Endothelial cell of umbilical vein (primary cell): ENCODE results near the gene PPP1R3D. TPM values are rescaled to one million over a fixed set of nuclear protein-coding genes. Genes with fewer than 3 reads are reported as not detected.

Experiments used
- BruUV-seq: library from RNA; stranded (reverse); fragments of 400-500 nt; replicated peaks from 2 replicates; lab custom pipeline; 2021; lab: Mats Ljungman, UMichigan
- CTCF ChIA-PET: fragments of 300-600, 350-600 bp; sonication (Branson Sonifier 250); formaldehyde crosslinking; loops from one replicate; lab custom pipeline; 2021; ENCODE audit warnings: antibody characterized with exemption, inconsistent platforms; lab: Charles Lee
- POLR2A ChIA-PET: fragments of 300-600, 350-600 bp; sonication (Branson Sonifier 250); formaldehyde crosslinking; loops from one replicate; lab custom pipeline; 2021; ENCODE audit warnings: antibody characterized with exemption, inconsistent platforms; lab: Charles Lee
- DNase-seq: peaks from one replicate; pipeline ENCODE4 v3.0.0-alpha.2; 2011; ENCODE audit warnings: low read depth, low spot score
- FAIRE-seq: peaks from 2 replicates; lab custom pipeline; 2011; peaks lifted over from hg19 to GRCh38; lab: Jason Lieb, UNC
- H2AFZ ChIP-seq: 2 replicates; pipeline ENCODE4 v1.6.0; 2012; ENCODE audit warnings: low read depth, low read length, control low read depth, inconsistent platforms
- H3K27ac ChIP-seq: 2 replicates; pipeline ENCODE4 v1.5.1; 2011; ENCODE audit warnings: low read depth, mild to moderate bottlenecking, control low read depth, low read length, moderate library complexity; ENCODE audit not compliant: insufficient read depth
- H3K27me3 ChIP-seq, 2 experiments: 2 replicates each; pipeline versions ENCODE4 v1.6.0 to v1.6.1; 2011; ENCODE audit warnings: low read length in 2 of 2, mixed read lengths in 1 of 2; ENCODE audit not compliant: control insufficient read depth in 2 of 2, insufficient read depth in 2 of 2
- H3K36me3 ChIP-seq, 2 experiments: 2 replicates in 1 of 2; 3 replicates in 1 of 2; pipeline ENCODE4 v1.5.1; 2011; ENCODE audit warnings: low read length in 2 of 2, mild to moderate bottlenecking in 1 of 2, moderate library complexity in 1 of 2; ENCODE audit not compliant: control insufficient read depth in 2 of 2, insufficient read depth in 2 of 2; ENCODE audit errors: extremely low read depth in 1 of 2
- H3K4me1 ChIP-seq: 3 replicates; pipeline ENCODE4 v1.5.1; 2011; ENCODE audit warnings: mild to moderate bottlenecking, low read length; ENCODE audit not compliant: control insufficient read depth, insufficient read depth; ENCODE audit errors: extremely low read depth
- H3K4me2 ChIP-seq: 2 replicates; pipeline ENCODE4 v1.6.1; 2011; ENCODE audit warnings: low read length, control low read depth, mixed read lengths; ENCODE audit not compliant: insufficient read depth
- H3K4me3 ChIP-seq, 3 experiments: fragments of 200-600 bp in 1 of 3; sonication (generic), shearing (Covaris generic) in 1 of 3; replicated peaks in 1 of 3; 2 replicates each; pipeline ENCODE4 v1.5.1; 2011 to 2016; ENCODE audit warnings: control low read depth in 3 of 3, low read length in 3 of 3, mild to moderate bottlenecking in 2 of 3, inconsistent platforms in 1 of 3, low read depth in 1 of 3, moderate library complexity in 1 of 3; ENCODE audit not compliant: insufficient read depth in 1 of 3
- H3K79me2 ChIP-seq: 2 replicates; pipeline ENCODE4 v1.6.0; 2012; ENCODE audit warnings: low read length, inconsistent platforms; ENCODE audit not compliant: control insufficient read depth, insufficient read depth
- H3K9ac ChIP-seq: replicated peaks from 2 replicates; pipeline ENCODE3; 2011; ENCODE audit warnings: low read length, control low read depth; ENCODE audit not compliant: insufficient read depth; ENCODE audit errors: extremely low read depth
- H3K9me1 ChIP-seq: replicated peaks from 3 replicates; pipeline ENCODE4 v1.6.0; 2011; ENCODE audit warnings: mild to moderate bottlenecking, low read length; ENCODE audit not compliant: control insufficient read depth, insufficient read depth; ENCODE audit errors: extremely low read depth
- H3K9me3 ChIP-seq: replicated peaks from 2 replicates; pipeline ENCODE4 v1.5.1; 2012; ENCODE audit warnings: low read length, inconsistent platforms; ENCODE audit not compliant: control insufficient read depth, insufficient read depth
- H4K20me1 ChIP-seq: replicated peaks from 2 replicates; pipeline ENCODE3; 2011; ENCODE audit warnings: mild to moderate bottlenecking, low read length; ENCODE audit not compliant: control insufficient read depth, insufficient read depth; ENCODE audit errors: extremely low read depth
- CTCF ChIP-seq, 2 donors: IDR thresholded peaks; 1 replicate in 1 of 2; 2 replicates in 1 of 2; pipeline ENCODE4 v1.5.1; 2011; ENCODE audit warnings: low read length in 2 of 2, mild to moderate bottlenecking in 2 of 2, moderate library complexity in 2 of 2, control low read depth in 1 of 2, inconsistent platforms in 1 of 2, low read depth in 1 of 2; ENCODE audit not compliant: insufficient read depth in 1 of 2; ENCODE audit errors: extremely low read depth in 1 of 2
- EZH2 ChIP-seq: IDR thresholded peaks from 2 replicates; pipeline ENCODE4 v1.6.1; 2012; ENCODE audit warnings: borderline replicate concordance, low read depth, mild to moderate bottlenecking, moderate library complexity, low read length, inconsistent platforms; ENCODE audit not compliant: severe bottlenecking
- FOS ChIP-seq: IDR thresholded peaks from 2 replicates; pipeline ENCODE4 v1.6.1; 2011; ENCODE audit warnings: mild to moderate bottlenecking, low read length, moderate library complexity, borderline replicate concordance; ENCODE audit not compliant: insufficient read depth
- GATA2 ChIP-seq: IDR thresholded peaks from 2 replicates; pipeline ENCODE4 v1.7.0; 2011; ENCODE audit warnings: low read depth, mild to moderate bottlenecking, moderate library complexity, mixed read lengths, low read length; ENCODE audit not compliant: insufficient read length, insufficient read depth
- JUN ChIP-seq: IDR thresholded peaks from 2 replicates; pipeline ENCODE4 v1.6.1; 2011; ENCODE audit warnings: borderline replicate concordance, low read depth; ENCODE audit not compliant: insufficient read length, insufficient read depth
- MAX ChIP-seq: IDR thresholded peaks from 2 replicates; pipeline ENCODE4 v1.6.1; 2011; ENCODE audit not compliant: insufficient read depth, insufficient read length
- MYC ChIP-seq: IDR thresholded peaks from one replicate; pipeline ENCODE4 v1.6.1; 2011; ENCODE audit warnings: mild to moderate bottlenecking, low read depth, low read length
- POLR2A ChIP-seq: IDR thresholded peaks from 2 replicates; pipeline ENCODE4 v1.6.1; 2012; ENCODE audit warnings: low read depth, mild to moderate bottlenecking, control low read depth, low read length
- POLR2AphosphoS5 ChIP-seq: IDR thresholded peaks from 2 replicates; pipeline ENCODE4 v1.6.1; 2012; ENCODE audit warnings: low read depth, mild to moderate bottlenecking, control low read depth, low read length, moderate library complexity; ENCODE audit not compliant: insufficient read depth
- dilution Hi-C: fragments of 300-500 bp; cut with MboI; formaldehyde crosslinking; loops from one replicate; pipeline ENCODE4 v1.15.0; 2019; ENCODE audit warnings: low sequenced_read_pairs; ENCODE audit not compliant: extremely low pct_ligation_motif_present
- intact Hi-C: fragments of 100-400 bp; cut with micrococcal nuclease; formaldehyde crosslinking; loops from one replicate; pipeline ENCODE4 v1.10.0; 2022
- polyA plus RNA-seq, 4 experiments: library from polyadenylated mRNA; depleted of rRNA in 3 of 4; stranded (reverse) in 3 of 4; unstranded in 1 of 4; fragments of >200 nt; gene quantifications; 2 replicates each; pipeline versions ENCODE4 v1.2.1 to v1.2.3, GENCODE V29; 2011 to 2012; ENCODE audit warnings: missing spikeins in 1 of 4
- total RNA-seq: library from RNA; stranded (reverse); gene quantifications from 2 replicates; pipeline ENCODE4 v1.2.3, GENCODE V29; 2021

The PPP1R3D gene
- total and polyA plus RNA-seq, 2 donors (not counting 3 experiments of a cell fraction or from before 2014, with no cell fraction given) = 1.7 to 5.2 TPM

DNA sequence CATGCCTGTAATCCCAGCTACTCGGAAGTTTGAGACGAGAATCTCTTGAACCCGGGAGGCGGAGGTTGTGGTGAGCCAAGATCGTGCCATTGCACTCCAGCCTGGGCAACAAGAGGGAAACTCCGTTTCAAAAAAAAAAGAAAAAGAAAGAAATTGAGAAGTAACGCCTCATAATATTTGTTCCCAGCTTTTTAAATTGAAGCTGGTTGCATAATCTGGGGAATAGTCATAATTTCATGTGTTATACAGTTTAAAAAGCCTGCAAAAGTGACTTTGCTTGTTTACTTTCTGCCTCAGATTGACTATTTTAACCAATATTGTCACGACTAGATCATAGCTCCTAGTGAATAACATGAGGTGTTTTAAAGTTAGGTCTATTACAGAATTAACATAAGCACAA is 7.3 kb upstream of the PPP1R3D start:
- Histone ChIP-seq H3K9me1 (no peaks in the 10 kb centered on the region), H3K27me3 (no peaks in the 10 kb centered on the region), H3K36me3 (peaks cover 5 to 8% of the 10 kb centered on the region in 2 experiments), H3K9me3 (no peaks in the 10 kb centered on the region), H2AFZ (no peak overlapping the region), H3K4me2 (no peak overlapping the region), H3K4me1 (no peaks in the 10 kb centered on the region), H3K27ac (no peak overlapping the region), H4K20me1 (no peaks in the 10 kb centered on the region), H3K4me3 (no peak overlapping the region), H3K9ac (no peak overlapping the region), H3K79me2 (no peaks in the 10 kb centered on the region)
- POLR2A ChIA-PET = no interaction called here
- TF ChIP-seq CTCF (IDR thresholded peaks at IDR 0.05; ENCODE audit: extremely low read depth in 1 of 2, insufficient read depth in 1 of 2, low read depth in 1 of 2, low read length in 2 of 2) (no peak), JUN (no peak), FOS (no peak), POLR2A (no peak), EZH2 (no peak), MAX (no peak), MYC (no peak), GATA2 (no peak), POLR2AphosphoS5 (no peak)
- BruUV-seq = no TSS peak
- dilution Hi-C loops = no loop called here
- intact Hi-C loops = loop anchor here (10.0 kb wide), 1 partner anchor 933 kb away; the partner anchor contains the start of gene TUBB1
- CTCF ChIA-PET = interaction anchor here (2.0 to 4.6 kb wide), 3 partner anchors 8 to 1949 kb away, joined by 9 to 28 read pairs (median 18); partner anchors contain the start of gene SYCP2
- FAIRE-seq = no peak
- no peak for DNase-seq
